Thyroid gland (tissue), 4 donors: ENCODE results near the gene GNL1. TPM values are rescaled to one million over a fixed set of nuclear protein-coding genes. Genes with fewer than 3 reads are reported as not detected.

ENCODE experiments used
- DNase-seq, 2 donors: peaks; one replicate each; pipeline ENCODE4 v3.0.0-alpha.2; 2019
- H3K27ac ChIP-seq, 3 donors: fragments of 200-600 bp; sonication (generic); 1 replicate in 2 of 3; 2 replicates in 1 of 3; pipeline ENCODE4 v1.5.1; 2016 to 2019; ENCODE audit warnings: mild to moderate bottlenecking in 1 of 3, moderate library complexity in 1 of 3
- H3K27me3 ChIP-seq: fragments of 200-600 bp; sonication (generic); one replicate; pipeline ENCODE4 v1.5.1; 2019
- H3K36me3 ChIP-seq, 2 donors: fragments of 200-600 bp; sonication (generic); one replicate each; pipeline ENCODE4 v1.5.1; 2016 to 2019
- H3K4me1 ChIP-seq, 2 donors: fragments of 200-600 bp; sonication (generic); one replicate each; pipeline ENCODE4 v1.5.1; 2017 to 2019
- H3K4me3 ChIP-seq, 3 donors: fragments of 200-600 bp; sonication (generic); replicated peaks in 1 of 3; 1 replicate in 2 of 3; 2 replicates in 1 of 3; pipeline ENCODE4 v1.5.1; 2016; ENCODE audit warnings: mild to moderate bottlenecking in 1 of 3
- H3K9me3 ChIP-seq: fragments of 200-600 bp; sonication (generic); one replicate; pipeline ENCODE4 v1.5.1; 2017
- CTCF ChIP-seq, 6 experiments: fragments of 200-600 bp in 3 of 6; fragments of 450-650 bp in 3 of 6; sonication (generic) in 3 of 6; IDR thresholded peaks; one replicate each; pipeline ENCODE4 v1.5.1; 2016 to 2019; ENCODE audit warnings: antibody characterized with exemption in 6 of 6, mild to moderate bottlenecking in 2 of 6, inconsistent platforms in 1 of 6, moderate library complexity in 1 of 6
- POLR2A ChIP-seq, 2 donors: fragments of 450-650 bp; IDR thresholded peaks; one replicate each; pipeline ENCODE4 v1.6.1; 2017; ENCODE audit warnings: antibody characterized with exemption in 2 of 2, mild to moderate bottlenecking in 2 of 2, moderate library complexity in 1 of 2
- WGBS, 2 donors: methylation state at CpG; one replicate each; pipeline ENCODE4 v1.1.5; 2017; 5-methylcytosine and 5-hydroxymethylcytosine counted together
- intact Hi-C: fragments of 100-400 bp; cut with DNase I; formaldehyde crosslinking; loops from one replicate; pipeline ENCODE4 v1.15.1; 2023
- total RNA-seq, 4 donors: library from RNA; depleted of rRNA; stranded (reverse); fragments of >200 nt; gene quantifications; one replicate each; pipeline ENCODE4 v1.2.3, GENCODE V29; 2016

GNL1 gene
- total RNA-seq, 4 donors from 2014 or later, result 33.9 to 77.7 (median 37.7) TPM

GRCh38 chr6:30555816-30556065 lies 548 bp downstream of the GNL1 start:
- Histone ChIP-seq H3K36me3 (peaks cover 24 to 31% of the 10 kb centered on the region in 2 donors), H3K4me1 (peaks cover 19 to 21% of the 10 kb centered on the region in 2 donors), H3K27ac (peak overlapping the region; percentile 94 to 99 (median 95)), H3K27me3 (no peaks in the 10 kb centered on the region), H3K4me3 (peak overlapping the region; percentile 43 to 98 (median 94)), H3K9me3 (no peaks in the 10 kb centered on the region)
- intact Hi-C loops, result no loop called here
- whole genome bisulfite sequencing, 2 donors, result 0 to 3% methylated on average over 2 to 12 of the region's 15 CpGs
- DNase-seq, result no peak
- TF ChIP-seq CTCF (IDR thresholded peaks at IDR 0.05) (no peak), POLR2A (IDR thresholded peaks at IDR 0.05) (no peak)

GRCh38 chr6:30554962-30555815 lies 1.1 kb downstream of the GNL1 start:
- peak; percentile 57 to 59 for DNase-seq
- Histone ChIP-seq H3K4me1 (peaks cover 19 to 21% of the 10 kb centered on the region in 2 donors), H3K36me3 (peaks cover 28 to 33% of the 10 kb centered on the region in 2 donors), H3K4me3 (peak overlapping the region; percentile 43 to 98 (median 94)), H3K9me3 (no peaks in the 10 kb centered on the region), H3K27ac (peak overlapping the region; percentile 94 to 99 (median 95)), H3K27me3 (no peaks in the 10 kb centered on the region)
- intact Hi-C loops, result no loop called here
- TF ChIP-seq POLR2A (IDR thresholded peaks at IDR 0.05), result no peak
- no peak for TF ChIP-seq CTCF (IDR thresholded peaks at IDR 0.05)
- WGBS, 2 donors, result 12 to 13% methylated on average over 27 to 31 of the region's 34 CpGs

GRCh38 chr6:30554404-30554803 lies 1.9 kb downstream of the GNL1 start:
- TF ChIP-seq CTCF (IDR thresholded peaks at IDR 0.05) (no peak), POLR2A (IDR thresholded peaks at IDR 0.05) (no peak)
- Histone ChIP-seq H3K36me3 (peaks cover 30 to 34% of the 10 kb centered on the region in 2 donors), H3K27ac (no peak overlapping the region), H3K27me3 (no peaks in the 10 kb centered on the region), H3K9me3 (no peaks in the 10 kb centered on the region), H3K4me3 (no peak overlapping the region), H3K4me1 (peaks cover 19 to 21% of the 10 kb centered on the region in 2 donors)
- WGBS, 2 donors, result 94 to 97% methylated on average over 4 of the region's 4 CpGs
- no peak for DNase-seq
- intact Hi-C loops, result no loop called here

GRCh38 chr6:30548375-30548774 lies 7.9 kb downstream of the GNL1 start:
- TF ChIP-seq POLR2A (IDR thresholded peaks at IDR 0.05), result no peak
- TF ChIP-seq CTCF (IDR thresholded peaks at IDR 0.05), result no peak
- Histone ChIP-seq H3K9me3 (no peaks in the 10 kb centered on the region), H3K27ac (no peak overlapping the region), H3K36me3 (peaks cover 49 to 51% of the 10 kb centered on the region in 2 donors), H3K4me3 (no peak overlapping the region), H3K4me1 (peaks cover 0 to 5% of the 10 kb centered on the region in 2 donors), H3K27me3 (no peaks in the 10 kb centered on the region)
- no peak for DNase-seq
- intact Hi-C loops, result no loop called here
- WGBS, 2 donors, result 74 to 80% methylated on average over 2 of the region's 2 CpGs

GRCh38 chr6:30547454-30547853 lies 8.8 kb downstream of the GNL1 start:
- Histone ChIP-seq H3K9me3 (no peaks in the 10 kb centered on the region), H3K27ac (no peak overlapping the region), H3K27me3 (no peaks in the 10 kb centered on the region), H3K36me3 (peaks cover 40 to 42% of the 10 kb centered on the region in 2 donors), H3K4me1 (peaks cover 0 to 5% of the 10 kb centered on the region in 2 donors), H3K4me3 (no peak overlapping the region)
- WGBS, 2 donors, result 88 to 93% methylated on average over 6 of the region's 6 CpGs
- intact Hi-C loops, result no loop called here
- DNase-seq, result no peak
- TF ChIP-seq POLR2A (IDR thresholded peaks at IDR 0.05) (no peak), CTCF (IDR thresholded peaks at IDR 0.05) (no peak)
